Prostate gland (tissue), 2 donors: Measurements from ENCODE around the gene ZAP70. TPM values are rescaled to one million over a fixed set of nuclear protein-coding genes. Genes with fewer than 3 reads are reported as not detected.

Source experiments
- DNase-seq: peaks from one replicate; pipeline ENCODE4 v3.0.0-alpha.2; 2019; ENCODE audit warnings: low spot score
- H3K27ac ChIP-seq, 2 donors: fragments of 200-600 bp; sonication (generic); 2 replicates each; pipeline ENCODE4 v1.5.1; 2017 to 2019
- H3K27me3 ChIP-seq: fragments of 200-600 bp; sonication (generic); replicated peaks from 2 replicates; pipeline ENCODE4 v1.5.1; 2019; ENCODE audit not compliant: insufficient read depth
- H3K36me3 ChIP-seq, 2 donors: fragments of 200-600 bp; sonication (generic); 1 replicate in 1 of 2; 2 replicates in 1 of 2; pipeline versions ENCODE4 v1.5.1 to v1.8.1; 2017 to 2019
- H3K4me1 ChIP-seq: fragments of 200-600 bp; sonication (generic); replicated peaks from 2 replicates; pipeline ENCODE4 v1.5.1; 2019
- H3K4me3 ChIP-seq, 2 donors: fragments of 200-600 bp; sonication (generic); 2 replicates each; pipeline ENCODE4 v1.5.1; 2017 to 2019
- H3K9me3 ChIP-seq: fragments of 200-600 bp; sonication (generic); 2 replicates; pipeline ENCODE4 v1.5.1; 2017
- POLR2A ChIP-seq: fragments of 450-650 bp; IDR thresholded peaks from one replicate; pipeline ENCODE4 v1.6.1; 2016; ENCODE audit warnings: antibody characterized with exemption, mild to moderate bottlenecking
- POLR2AphosphoS5 ChIP-seq: sonication (generic); formaldehyde crosslinking; IDR thresholded peaks from one replicate; pipeline ENCODE4 v1.6.1; 2017; ENCODE audit warnings: antibody characterized with exemption
- WGBS: methylation state at CpG from one replicate; pipeline ENCODE4 v1.1.5; 2018; 5-methylcytosine and 5-hydroxymethylcytosine counted together
- intact Hi-C: fragments of 100-400 bp; cut with DNase I; formaldehyde crosslinking; loops from one replicate; pipeline ENCODE4 v1.14.2; 2022
- total RNA-seq, 2 donors: library from RNA; depleted of rRNA; stranded (reverse); fragments of >200 nt; gene quantifications; one replicate each; pipeline ENCODE4 v1.1.0, GENCODE V29; 2016
- TF ChIP-seq, protein P1 (sequence below), 4 experiments: fragments of 200-600 bp in 2 of 4; fragments of 450-650 bp in 2 of 4; sonication (generic) in 2 of 4; IDR thresholded peaks; 1 replicate in 3 of 4; 2 replicates in 1 of 4; pipeline ENCODE4 v1.5.1; 2016 to 2019; ENCODE audit warnings: antibody characterized with exemption in 4 of 4, mild to moderate bottlenecking in 2 of 4, moderate library complexity in 2 of 4

Gene ZAP70
- total RNA-seq, 2 donors from 2014 or later: 1.8 to 3.9 TPM

DNA sequence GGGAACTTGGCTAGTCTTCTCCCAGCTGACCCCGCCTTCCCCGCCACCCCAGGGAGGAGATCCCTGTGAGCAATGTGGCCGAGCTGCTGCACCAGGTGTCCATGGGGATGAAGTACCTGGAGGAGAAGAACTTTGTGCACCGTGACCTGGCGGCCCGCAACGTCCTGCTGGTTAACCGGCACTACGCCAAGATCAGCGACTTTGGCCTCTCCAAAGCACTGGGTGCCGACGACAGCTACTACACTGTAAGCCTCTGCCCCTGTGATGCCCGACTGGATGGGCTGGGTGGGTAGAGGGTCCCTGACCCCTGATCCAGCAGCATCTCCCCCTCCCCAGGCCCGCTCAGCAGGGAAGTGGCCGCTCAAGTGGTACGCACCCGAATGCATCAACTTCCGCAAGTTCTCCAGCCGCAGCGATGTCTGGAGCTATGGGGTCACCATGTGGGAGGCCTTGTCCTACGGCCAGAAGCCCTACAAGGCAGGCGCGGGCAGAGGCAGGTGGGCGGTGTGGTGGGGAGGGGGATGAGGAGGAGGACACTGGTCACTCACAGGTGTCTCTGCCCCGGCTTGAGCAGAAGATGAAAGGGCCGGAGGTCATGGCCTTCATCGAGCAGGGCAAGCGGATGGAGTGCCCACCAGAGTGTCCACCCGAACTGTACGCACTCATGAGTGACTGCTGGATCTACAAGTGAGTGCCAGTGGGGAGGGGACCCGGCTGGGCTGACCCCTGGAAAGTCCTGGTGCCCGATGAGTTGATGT is 24.2 kb downstream of the ZAP70 start:
- H3K27me3 ChIP-seq: no peaks in the 10 kb centered on the region
- no peak overlapping the region for H3K4me3 ChIP-seq
- DNase-seq: no peak
- no peaks in the 10 kb centered on the region for H3K9me3 ChIP-seq
- H3K36me3 ChIP-seq: no peaks in the 10 kb centered on the region
- H3K27ac ChIP-seq: no peak overlapping the region
- intact Hi-C loops: no loop called here
- 94% methylated on average over 32 of the region's 32 CpGs for whole genome bisulfite sequencing
- no peak for TF ChIP-seq POLR2A
- no peak for TF ChIP-seq POLR2AphosphoS5
- TF ChIP-seq, protein P1, sequence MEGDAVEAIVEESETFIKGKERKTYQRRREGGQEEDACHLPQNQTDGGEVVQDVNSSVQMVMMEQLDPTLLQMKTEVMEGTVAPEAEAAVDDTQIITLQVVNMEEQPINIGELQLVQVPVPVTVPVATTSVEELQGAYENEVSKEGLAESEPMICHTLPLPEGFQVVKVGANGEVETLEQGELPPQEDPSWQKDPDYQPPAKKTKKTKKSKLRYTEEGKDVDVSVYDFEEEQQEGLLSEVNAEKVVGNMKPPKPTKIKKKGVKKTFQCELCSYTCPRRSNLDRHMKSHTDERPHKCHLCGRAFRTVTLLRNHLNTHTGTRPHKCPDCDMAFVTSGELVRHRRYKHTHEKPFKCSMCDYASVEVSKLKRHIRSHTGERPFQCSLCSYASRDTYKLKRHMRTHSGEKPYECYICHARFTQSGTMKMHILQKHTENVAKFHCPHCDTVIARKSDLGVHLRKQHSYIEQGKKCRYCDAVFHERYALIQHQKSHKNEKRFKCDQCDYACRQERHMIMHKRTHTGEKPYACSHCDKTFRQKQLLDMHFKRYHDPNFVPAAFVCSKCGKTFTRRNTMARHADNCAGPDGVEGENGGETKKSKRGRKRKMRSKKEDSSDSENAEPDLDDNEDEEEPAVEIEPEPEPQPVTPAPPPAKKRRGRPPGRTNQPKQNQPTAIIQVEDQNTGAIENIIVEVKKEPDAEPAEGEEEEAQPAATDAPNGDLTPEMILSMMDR (IDR thresholded peaks at IDR 0.05): no peak
- no peaks in the 10 kb centered on the region for H3K4me1 ChIP-seq

DNA sequence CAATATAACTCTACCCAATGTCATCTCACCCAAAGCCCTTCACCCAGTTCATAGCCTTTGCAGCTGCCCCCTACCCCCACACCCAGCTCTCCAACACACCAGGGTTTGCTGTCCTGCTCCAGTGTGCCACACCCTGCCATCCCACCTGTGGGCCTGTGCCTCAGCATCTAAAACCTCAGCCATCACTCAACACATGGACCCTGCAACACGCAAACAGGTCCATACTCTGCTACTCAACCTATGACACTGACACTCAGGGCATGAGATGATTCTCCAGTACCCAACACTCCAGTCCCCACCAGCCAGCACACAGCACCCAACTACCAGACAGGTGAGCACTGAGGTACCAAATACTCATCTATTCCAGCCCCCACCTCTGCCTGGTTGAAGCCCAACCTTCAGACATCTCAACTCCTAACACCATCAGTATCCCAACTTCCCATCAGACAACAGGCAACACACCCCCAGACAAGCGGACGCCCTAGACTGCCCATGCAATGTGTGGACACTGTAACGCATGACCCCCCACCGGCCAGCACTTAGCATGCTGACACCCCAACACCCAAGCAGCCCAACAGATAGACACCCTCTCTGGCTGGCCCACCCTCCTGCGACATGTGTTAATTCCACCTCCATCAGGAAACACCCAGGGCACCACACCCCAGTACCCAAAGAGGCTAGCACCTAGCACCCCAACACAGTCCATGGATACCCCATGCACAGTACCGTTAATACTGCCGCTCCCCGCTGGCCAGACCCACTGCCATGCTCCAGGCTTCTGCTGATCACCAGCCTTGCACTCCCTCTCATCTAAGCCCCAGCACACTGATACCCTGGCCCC is 25.0 kb downstream of the ZAP70 start:
- H3K27ac ChIP-seq: no peak overlapping the region
- H3K9me3 ChIP-seq: no peaks in the 10 kb centered on the region
- intact Hi-C loops: no loop called here
- H3K36me3 ChIP-seq: no peaks in the 10 kb centered on the region
- H3K4me1 ChIP-seq: no peaks in the 10 kb centered on the region
- 98% methylated on average over 9 of the region's 9 CpGs for WGBS
- H3K4me3 ChIP-seq: no peak overlapping the region
- TF ChIP-seq POLR2A (no peak), POLR2AphosphoS5 (no peak)
- TF ChIP-seq, protein P1 (IDR thresholded peaks at IDR 0.05): no peak
- no peak for DNase-seq
- no peaks in the 10 kb centered on the region for H3K27me3 ChIP-seq

DNA sequence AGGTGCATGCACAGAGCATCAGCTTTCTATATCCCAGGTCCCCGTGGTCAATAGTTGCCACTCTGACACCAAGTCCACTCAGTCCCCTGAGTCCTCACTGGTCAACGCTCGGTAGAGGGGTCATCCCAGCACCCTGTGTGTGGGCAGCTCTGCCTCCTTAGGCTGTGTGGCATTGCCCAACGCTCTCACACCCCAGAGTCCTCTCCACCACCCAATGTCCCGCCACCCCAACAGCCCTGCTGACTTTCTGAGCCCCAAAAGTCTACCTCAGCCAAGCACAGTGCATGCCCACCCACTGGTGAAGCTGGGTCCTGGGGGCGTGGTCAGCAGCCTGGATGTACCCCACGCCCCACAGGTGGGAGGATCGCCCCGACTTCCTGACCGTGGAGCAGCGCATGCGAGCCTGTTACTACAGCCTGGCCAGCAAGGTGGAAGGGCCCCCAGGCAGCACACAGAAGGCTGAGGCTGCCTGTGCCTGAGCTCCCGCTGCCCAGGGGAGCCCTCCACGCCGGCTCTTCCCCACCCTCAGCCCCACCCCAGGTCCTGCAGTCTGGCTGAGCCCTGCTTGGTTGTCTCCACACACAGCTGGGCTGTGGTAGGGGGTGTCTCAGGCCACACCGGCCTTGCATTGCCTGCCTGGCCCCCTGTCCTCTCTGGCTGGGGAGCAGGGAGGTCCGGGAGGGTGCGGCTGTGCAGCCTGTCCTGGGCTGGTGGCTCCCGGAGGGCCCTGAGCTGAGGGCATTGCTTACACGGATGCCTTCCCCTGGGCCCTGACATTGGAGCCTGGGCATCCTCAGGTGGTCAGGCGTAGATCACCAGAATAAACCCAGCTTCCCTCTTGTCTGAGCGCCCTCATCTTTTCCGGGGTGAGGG is 25.9 kb downstream of the ZAP70 start:
- H3K4me1 ChIP-seq: no peaks in the 10 kb centered on the region
- H3K27me3 ChIP-seq: no peaks in the 10 kb centered on the region
- TF ChIP-seq POLR2AphosphoS5: no peak
- TF ChIP-seq, protein P1 (IDR thresholded peaks at IDR 0.05): no peak
- no peak for TF ChIP-seq POLR2A
- WGBS: 88% methylated on average over 22 of the region's 23 CpGs
- no peaks in the 10 kb centered on the region for H3K36me3 ChIP-seq
- H3K27ac ChIP-seq: no peak overlapping the region
- H3K4me3 ChIP-seq: no peak overlapping the region
- no peaks in the 10 kb centered on the region for H3K9me3 ChIP-seq
- no peak for DNase-seq
- intact Hi-C loops: no loop called here

DNA sequence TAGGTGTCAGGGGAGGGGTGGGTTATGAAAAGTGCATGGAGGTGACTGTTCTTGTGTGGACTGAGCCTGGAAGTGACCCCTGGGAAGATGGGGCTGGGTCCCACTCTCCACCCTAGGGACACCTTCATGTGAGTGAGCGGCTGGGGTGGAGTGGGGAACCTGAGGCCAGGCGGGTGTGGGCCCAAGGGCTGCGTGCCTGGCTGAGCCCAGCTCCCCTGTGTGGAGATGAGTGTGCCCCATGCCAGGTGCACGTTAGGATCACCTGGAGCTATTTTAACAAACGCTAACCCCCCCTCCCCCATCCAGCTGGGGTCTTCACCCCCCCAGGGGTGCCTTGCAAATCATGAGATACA is 26.5 kb downstream of the ZAP70 start:
- TF ChIP-seq, protein P1 (IDR thresholded peaks at IDR 0.05): no peak
- no peak for TF ChIP-seq POLR2A
- TF ChIP-seq POLR2AphosphoS5: no peak
- DNase-seq: no peak
- H3K36me3 ChIP-seq: no peaks in the 10 kb centered on the region

More for the DNA sequence above, 26.5 kb downstream of the ZAP70 start:
- 81% methylated on average over 5 of the region's 5 CpGs for WGBS
- intact Hi-C loops: no loop called here
- Histone ChIP-seq H3K27ac (no peak overlapping the region), H3K4me1 (no peaks in the 10 kb centered on the region), H3K4me3 (no peak overlapping the region), H3K27me3 (no peaks in the 10 kb centered on the region), H3K9me3 (no peaks in the 10 kb centered on the region)
